Measurements from ENCODE around the gene AKT3.

The AKT3 gene

DNA sequence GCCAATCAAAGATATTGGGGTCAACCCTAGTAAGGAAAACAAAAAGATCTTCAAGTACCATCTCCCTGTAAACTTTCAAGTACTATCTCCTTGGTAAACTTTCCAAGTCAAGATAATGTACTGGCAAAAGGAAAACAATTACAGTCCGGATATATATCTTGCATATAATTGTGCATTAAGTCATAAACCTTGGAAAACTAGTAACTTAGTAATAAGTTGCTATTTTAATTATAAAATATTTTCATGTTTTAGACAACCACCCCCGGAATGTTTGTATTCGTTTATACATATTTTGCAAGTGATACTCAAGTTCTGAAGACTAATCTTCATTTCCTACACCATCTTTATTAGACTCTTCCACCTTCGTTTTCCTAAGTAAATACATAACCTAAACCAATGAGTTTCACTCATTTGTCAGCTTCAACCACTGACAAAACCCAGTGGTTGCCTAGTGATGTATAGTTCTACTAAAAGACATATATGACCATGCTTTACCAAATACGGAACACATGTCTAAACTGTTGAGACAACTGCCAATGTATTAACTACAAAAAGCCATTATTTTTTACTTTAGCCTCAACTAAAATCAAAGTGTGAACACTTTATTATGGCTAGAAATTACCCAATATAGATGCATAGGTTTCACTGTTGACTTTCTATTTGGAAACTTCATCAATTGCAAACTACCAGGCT is 1.7 kb downstream of the AKT3 start:
- TF ChIP-seq POLR2AphosphoS5 (IDR thresholded peaks at IDR 0.05; ENCODE audit: low read depth, low read length) (no peak), FOXP2 (optimal IDR thresholded peaks at IDR 0.05; ENCODE audit: borderline replicate concordance, extremely low read depth, extremely low read length, insufficient read depth) (no peak), TAF1 (IDR thresholded peaks at IDR 0.05; ENCODE audit: borderline replicate concordance, insufficient read depth, low read length) (no peak), SIN3A (IDR thresholded peaks at IDR 0.05; ENCODE audit: borderline replicate concordance, insufficient read depth, low read length) (no peak)
- TF ChIP-seq, protein P1, sequence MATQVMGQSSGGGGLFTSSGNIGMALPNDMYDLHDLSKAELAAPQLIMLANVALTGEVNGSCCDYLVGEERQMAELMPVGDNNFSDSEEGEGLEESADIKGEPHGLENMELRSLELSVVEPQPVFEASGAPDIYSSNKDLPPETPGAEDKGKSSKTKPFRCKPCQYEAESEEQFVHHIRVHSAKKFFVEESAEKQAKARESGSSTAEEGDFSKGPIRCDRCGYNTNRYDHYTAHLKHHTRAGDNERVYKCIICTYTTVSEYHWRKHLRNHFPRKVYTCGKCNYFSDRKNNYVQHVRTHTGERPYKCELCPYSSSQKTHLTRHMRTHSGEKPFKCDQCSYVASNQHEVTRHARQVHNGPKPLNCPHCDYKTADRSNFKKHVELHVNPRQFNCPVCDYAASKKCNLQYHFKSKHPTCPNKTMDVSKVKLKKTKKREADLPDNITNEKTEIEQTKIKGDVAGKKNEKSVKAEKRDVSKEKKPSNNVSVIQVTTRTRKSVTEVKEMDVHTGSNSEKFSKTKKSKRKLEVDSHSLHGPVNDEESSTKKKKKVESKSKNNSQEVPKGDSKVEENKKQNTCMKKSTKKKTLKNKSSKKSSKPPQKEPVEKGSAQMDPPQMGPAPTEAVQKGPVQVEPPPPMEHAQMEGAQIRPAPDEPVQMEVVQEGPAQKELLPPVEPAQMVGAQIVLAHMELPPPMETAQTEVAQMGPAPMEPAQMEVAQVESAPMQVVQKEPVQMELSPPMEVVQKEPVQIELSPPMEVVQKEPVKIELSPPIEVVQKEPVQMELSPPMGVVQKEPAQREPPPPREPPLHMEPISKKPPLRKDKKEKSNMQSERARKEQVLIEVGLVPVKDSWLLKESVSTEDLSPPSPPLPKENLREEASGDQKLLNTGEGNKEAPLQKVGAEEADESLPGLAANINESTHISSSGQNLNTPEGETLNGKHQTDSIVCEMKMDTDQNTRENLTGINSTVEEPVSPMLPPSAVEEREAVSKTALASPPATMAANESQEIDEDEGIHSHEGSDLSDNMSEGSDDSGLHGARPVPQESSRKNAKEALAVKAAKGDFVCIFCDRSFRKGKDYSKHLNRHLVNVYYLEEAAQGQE (IDR thresholded peaks at IDR 0.05; ENCODE audit: insufficient read depth in 1 of 2, low read depth in 2 of 2, low read length in 2 of 2), result no peak

DNA sequence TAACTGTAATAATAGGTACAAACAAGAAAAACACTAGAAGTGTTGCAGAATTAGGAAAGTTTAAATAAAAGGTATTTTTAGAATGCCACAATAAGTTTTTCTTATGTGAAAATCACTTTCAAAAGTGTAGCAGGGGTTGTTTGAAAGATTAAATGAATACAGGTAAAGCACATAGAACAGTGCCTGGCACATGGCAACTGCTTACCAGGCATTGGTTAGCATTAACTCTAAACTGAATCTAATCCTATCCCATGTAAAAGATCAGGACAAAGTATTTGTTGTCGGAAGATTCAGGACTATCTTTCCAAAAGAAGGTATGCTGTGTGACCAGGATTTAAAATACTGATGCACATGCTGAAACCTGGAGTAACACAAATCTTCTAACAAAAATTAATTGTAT is 3.3 kb downstream of the AKT3 start:
- TF ChIP-seq, protein P1 (IDR thresholded peaks at IDR 0.05; ENCODE audit: insufficient read depth in 1 of 2, low read depth in 2 of 2, low read length in 2 of 2), result no peak
- no peak for TF ChIP-seq FOXP2 (optimal IDR thresholded peaks at IDR 0.05; ENCODE audit: borderline replicate concordance, extremely low read depth, extremely low read length, insufficient read depth)

GRCh38 chr1:243845888-243846287 is 4.2 kb downstream of the AKT3 start:
- TF ChIP-seq SIN3A (IDR thresholded peaks at IDR 0.05; ENCODE audit: borderline replicate concordance, insufficient read depth, low read length), result no peak
- TF ChIP-seq POLR2AphosphoS5 (IDR thresholded peaks at IDR 0.05; ENCODE audit: low read depth, low read length), result no peak

- TF ChIP-seq SIN3A (IDR thresholded peaks at IDR 0.05; ENCODE audit: borderline replicate concordance, insufficient read depth, low read length), result no peak
- TF ChIP-seq POLR2AphosphoS5 (IDR thresholded peaks at IDR 0.05; ENCODE audit: low read depth, low read length), result no peak
Observed at GRCh38 chr1:243844186-243844585, 5.9 kb downstream of the AKT3 start.

DNA sequence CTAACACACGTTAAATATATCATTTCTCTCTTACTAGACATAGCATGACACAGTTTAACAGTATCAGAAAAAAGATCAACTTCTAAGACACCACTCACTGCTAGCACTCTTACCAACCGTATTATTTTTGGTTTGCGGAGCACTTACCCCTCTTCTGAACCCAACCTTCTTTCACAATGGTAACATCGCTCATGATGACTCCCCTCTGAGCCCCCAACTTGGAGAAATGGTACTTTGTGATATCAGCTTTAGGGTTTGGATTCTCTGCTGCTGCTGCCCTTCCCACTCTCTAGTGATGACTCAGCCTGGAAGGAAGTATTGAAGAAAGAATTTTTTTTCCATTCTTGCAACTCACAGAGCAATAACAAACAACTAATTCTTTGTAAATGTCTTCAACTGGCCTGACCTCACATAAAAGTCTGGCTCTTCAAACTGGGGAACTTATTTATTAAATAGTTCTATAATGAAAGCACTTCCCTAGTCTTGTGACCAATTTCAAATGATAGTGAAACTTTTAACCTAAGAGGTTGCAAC is 7.0 kb downstream of the AKT3 start:
- TF ChIP-seq TAF1 (IDR thresholded peaks at IDR 0.05; ENCODE audit: borderline replicate concordance, insufficient read depth, low read length) (no peak), FOXP2 (optimal IDR thresholded peaks at IDR 0.05; ENCODE audit: borderline replicate concordance, extremely low read depth, extremely low read length, insufficient read depth) (no peak), POLR2AphosphoS5 (IDR thresholded peaks at IDR 0.05; ENCODE audit: low read depth, low read length) (no peak), SIN3A (IDR thresholded peaks at IDR 0.05; ENCODE audit: borderline replicate concordance, insufficient read depth, low read length) (no peak)
- TF ChIP-seq, protein P1 (IDR thresholded peaks at IDR 0.05; ENCODE audit: insufficient read depth in 1 of 2, low read depth in 2 of 2, low read length in 2 of 2), result no peak

DNA sequence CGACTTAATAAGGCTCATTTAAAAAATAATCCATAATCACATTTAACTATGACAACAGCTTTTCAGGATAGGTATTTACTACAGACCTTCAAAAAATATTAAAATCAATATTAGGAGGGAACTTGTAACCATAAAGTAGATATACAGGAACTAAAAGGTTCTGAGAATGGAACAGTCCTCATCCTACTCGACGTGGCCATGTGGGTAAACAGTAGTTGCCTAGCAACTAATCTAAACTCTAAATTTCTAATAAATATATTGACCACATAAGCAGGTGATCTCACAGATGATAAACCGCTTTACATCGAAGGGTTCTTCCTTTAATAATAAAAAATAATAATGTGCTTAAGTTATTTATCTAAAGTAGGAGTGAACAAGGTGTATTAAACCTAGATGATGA is 7.9 kb downstream of the AKT3 start:
- TF ChIP-seq SIN3A (IDR thresholded peaks at IDR 0.05; ENCODE audit: borderline replicate concordance, insufficient read depth, low read length) (no peak), FOXP2 (optimal IDR thresholded peaks at IDR 0.05; ENCODE audit: borderline replicate concordance, extremely low read depth, extremely low read length, insufficient read depth) (no peak), TAF1 (IDR thresholded peaks at IDR 0.05; ENCODE audit: borderline replicate concordance, insufficient read depth, low read length) (no peak), POLR2AphosphoS5 (IDR thresholded peaks at IDR 0.05; ENCODE audit: low read depth, low read length) (no peak)
- TF ChIP-seq, protein P1 (IDR thresholded peaks at IDR 0.05; ENCODE audit: insufficient read depth in 1 of 2, low read depth in 2 of 2, low read length in 2 of 2), result no peak
